GM19193 (cell line): ENCODE results near the gene KRTAP10-8.
"Not testable (repeated sequence)": the region's sequence is repeated elsewhere in the genome, so short reads cannot be mapped to it uniquely, and the experiment has no call there.

Source experiments
- POLR2A ChIP-seq: IDR thresholded peaks from 4 replicates; pipeline ENCODE4 v1.6.1; 2011; ENCODE audit not compliant: insufficient read depth, insufficient read length; ENCODE audit errors: extremely low read depth

KRTAP10-8 gene

GRCh38 chr21:44612029-44612486, at the start of gene KRTAP10-8:
Gene KRTAP10-8, plus strand, starts transcription at chr21:44612079. Its CDS starts 22 bp downstream, at chr21:44612101.
- TF ChIP-seq POLR2A: no peak

GRCh38 chr21:44564099-44564498, 47.8 kb upstream of the KRTAP10-8 start:
- TF ChIP-seq POLR2A: no peak

- no peak for TF ChIP-seq POLR2A
Measured at GRCh38 chr21:44564886-44565598, 46.8 kb upstream of the KRTAP10-8 start.

DNA sequence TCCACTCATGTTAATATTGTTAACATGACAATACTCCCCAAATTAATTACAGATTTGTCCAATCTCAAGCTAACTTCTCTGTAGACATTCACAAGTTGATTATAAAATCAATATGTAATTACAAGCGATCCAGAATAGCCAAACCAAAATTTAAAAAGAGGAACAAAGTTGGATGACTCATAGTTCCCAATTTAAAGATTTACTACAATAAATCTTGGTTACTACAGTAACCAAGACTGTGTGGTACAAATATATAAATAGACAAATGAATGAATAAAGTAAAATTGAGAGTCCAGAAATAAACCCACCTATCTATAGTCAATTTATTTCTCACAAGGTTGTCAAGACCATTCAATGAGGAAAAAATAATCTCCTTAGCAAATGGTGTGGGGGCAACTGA, 45.5 kb upstream of the KRTAP10-8 start:
- TF ChIP-seq POLR2A: no peak

GRCh38 chr21:44567481-44568171, 44.3 kb upstream of the KRTAP10-8 start:
- no peak for TF ChIP-seq POLR2A

GRCh38 chr21:44568261-44568660, 43.6 kb upstream of the KRTAP10-8 start:
- no peak for TF ChIP-seq POLR2A

DNA sequence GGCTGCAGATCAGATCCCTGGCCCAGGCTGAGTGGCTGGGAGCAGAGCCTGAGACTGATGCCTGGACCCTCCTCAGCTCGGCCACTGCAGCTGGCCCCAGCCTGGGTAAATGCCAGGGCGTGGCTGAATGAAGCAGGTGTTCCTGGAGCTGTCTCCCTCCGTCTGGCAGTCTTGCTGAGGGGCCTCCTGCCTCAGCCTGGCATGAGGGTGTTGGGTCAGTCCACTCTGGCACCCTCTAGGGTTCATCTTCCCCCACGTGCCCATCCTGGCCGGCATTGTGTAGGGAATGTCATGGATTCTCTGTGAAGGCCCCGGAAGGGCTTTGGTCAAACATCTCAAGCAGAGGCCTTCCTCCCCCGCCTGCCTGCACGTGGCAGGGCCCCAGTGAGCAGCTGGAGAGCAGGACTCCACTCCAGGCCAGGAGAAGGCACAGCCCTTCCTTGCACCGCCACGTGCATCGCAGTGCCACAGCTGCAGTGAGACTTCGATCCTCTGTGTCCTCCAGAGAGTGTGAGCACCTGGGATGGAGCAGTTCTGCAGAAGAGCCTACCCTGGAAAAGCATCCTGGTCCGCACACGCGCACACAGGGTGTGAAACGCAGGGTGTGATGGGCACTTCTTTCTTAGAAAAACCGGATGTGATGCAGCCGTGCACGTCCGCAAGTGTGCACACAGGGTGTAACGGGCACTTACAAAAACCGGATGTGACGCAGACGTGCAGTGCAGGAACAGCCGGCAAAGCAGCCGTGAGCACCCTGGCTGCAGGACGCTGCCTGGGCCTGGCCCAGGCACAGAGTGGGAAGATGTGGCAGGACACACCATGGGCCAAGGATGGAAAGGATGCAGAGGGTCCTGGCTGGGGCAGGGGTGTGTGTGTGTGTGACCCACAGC, 43.0 kb upstream of the KRTAP10-8 start:
- TF ChIP-seq POLR2A: no peak

DNA sequence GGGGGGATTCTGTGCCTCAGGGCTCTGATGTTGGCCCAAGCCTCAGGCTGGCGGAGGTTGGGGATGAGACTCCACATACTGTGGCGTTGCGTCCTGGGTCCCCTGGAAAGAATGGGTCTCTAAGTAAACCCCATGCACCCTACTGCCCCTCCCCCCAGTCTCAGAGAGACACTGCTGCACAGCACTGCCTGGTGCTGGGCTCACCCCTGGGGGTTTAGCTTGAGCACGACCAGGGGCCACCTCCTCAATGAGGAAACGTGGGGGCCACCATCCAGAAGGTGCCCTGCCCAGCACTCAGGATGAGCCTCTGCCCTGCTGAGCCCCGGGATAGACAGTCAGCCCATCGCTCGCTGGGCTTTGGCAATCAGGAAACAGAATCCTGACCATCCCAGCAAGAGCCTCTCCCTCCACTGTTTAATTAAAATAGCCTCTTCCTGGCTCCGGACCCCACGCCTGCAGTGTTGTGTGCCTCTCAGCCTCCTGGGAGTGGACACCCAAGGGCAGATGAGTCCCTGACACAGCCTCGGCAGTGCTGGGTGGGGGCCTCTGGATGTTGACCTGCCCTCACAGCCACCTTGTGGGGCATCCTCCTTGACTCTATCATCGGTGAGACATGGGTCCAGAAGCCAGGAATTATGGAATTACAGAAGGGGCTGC, 41.9 kb upstream of the KRTAP10-8 start:
- no peak for TF ChIP-seq POLR2A

DNA sequence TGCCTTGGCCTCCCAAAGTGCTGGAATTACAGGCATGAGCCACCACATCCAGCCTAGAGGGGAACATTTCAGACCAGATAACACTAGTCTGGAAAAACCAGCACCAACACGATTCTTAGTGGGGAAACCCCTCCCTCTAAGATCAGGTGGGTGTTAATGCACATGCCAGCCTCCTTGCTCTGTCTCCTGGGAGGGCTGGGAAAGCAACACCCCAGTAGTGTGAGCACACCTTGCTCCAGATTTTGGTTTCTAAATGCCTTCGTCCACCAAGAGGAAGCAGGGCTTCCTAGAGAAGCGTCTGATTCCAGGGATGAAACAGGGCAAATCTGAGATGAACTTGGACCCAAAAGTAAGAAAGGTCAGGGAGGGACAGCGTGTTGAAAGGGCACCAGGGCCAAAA, 40.6 kb upstream of the KRTAP10-8 start:
- no peak for TF ChIP-seq POLR2A

DNA sequence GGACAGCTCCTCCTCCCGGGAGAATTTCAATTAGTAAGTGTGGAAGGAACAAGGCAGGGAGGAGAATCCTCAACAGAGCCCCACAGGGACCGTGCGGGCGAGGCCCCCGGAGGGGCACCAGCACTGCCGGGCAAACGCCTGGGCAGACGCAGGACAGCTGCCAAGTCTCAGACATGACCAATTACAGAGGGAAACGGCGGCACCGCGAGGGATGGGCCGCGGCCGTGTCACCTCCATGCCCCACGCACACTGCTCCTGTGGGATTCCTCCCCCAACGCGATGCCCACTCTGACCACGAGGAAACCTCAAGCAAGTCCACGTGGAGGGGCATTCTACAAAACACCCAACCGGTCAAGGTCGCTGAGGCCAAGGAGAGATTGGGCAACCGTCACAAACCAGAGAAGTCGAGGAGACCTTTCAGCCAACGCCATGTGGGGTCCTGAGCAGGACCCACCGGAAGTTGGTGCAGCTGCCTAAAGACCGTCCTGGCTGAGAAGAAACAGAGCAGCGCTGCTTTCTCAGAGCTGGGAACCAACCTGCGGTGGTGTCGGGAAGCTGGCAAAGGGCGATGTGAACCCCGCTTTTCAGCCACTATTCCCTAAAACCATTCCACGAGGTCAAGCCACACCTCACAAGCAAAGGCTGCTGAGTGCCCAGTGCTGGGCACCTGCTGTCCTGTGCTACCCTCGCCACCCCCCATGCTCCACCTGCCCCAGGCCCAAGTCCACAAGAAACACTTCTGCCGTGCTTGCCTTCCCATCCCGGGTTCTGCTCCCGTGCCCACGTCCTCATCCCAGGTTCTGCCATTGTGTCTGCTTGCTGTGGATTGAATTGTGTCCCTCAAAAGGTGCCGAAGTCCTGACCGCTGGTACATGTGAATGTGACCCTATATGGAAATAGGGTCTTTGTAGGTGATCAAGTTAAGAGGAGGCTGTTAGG, 39.8 kb upstream of the KRTAP10-8 start:
- TF ChIP-seq POLR2A: no peak

DNA sequence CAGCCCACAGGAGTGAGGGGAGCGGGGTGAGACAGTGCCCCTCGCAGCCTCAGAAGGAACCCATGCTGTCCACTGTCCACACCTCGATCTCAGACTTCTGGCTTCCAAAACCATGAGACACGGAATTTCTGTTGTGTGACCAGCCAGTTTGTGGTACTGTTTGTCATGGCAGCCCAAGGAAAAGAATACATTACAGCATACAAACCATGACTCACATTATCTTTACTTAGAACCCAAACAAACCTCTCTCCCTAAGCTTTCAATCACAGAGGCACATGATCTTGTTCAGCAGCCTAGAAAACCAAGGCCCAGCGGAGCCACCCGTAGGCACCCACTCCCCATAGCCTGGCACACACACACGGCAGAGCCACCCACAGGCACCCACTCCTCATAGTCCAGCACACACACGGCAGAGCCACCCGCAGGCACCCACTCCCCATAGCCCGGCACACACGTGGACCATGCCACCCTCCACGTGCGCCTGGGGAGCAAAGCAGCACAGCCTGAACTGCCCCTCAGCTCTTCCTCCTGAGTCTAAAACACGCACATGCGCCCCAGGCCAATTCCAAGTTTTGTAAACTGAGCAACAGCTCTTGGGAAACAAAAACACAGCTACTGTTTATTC, 38.8 kb upstream of the KRTAP10-8 start:
- TF ChIP-seq POLR2A: no peak

DNA sequence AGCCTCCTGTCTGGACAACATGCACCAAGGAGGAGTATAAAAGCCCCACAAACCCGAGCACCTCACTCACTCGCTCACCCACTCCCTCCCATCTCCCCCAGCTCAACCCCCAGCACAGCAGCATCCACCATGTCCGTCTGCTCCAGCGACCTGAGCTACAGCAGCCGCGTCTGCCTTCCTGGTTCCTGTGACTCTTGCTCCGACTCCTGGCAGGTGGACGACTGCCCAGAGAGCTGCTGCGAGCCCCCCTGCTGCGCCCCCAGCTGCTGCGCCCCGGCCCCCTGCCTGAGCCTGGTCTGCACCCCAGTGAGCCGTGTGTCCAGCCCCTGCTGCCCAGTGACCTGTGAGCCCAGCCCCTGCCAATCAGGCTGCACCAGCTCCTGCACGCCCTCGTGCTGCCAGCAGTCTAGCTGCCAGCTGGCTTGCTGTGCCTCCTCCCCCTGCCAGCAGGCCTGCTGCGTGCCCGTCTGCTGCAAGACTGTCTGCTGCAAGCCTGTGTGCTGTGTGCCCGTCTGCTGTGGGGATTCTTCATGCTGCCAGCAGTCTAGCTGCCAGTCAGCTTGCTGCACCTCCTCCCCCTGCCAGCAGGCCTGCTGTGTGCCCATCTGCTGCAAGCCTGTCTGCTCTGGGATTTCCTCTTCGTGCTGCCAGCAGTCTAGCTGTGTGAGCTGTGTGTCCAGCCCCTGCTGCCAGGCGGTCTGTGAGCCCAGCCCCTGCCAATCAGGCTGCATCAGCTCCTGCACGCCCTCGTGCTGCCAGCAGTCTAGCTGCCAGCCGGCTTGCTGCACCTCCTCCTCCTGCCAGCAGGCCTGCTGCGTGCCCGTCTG, 38.0 kb upstream of the KRTAP10-8 start, which contains the start of gene KRTAP10-4:
TSS of gene KRTAP10-4 (plus strand) at position 100 of the 827 bp plus-strand sequence. CDS start at position 130, 30 bp downstream.
- not testable (repeated sequence) for TF ChIP-seq POLR2A

- no peak for TF ChIP-seq POLR2A
Measured at GRCh38 chr21:44574457-44575306, 37.2 kb upstream of the KRTAP10-8 start.
